Hepatocyte (in vitro differentiated cells): ENCODE data around the gene NR2F1-AS1.

Source experiments
- EZH2phosphoT487 ChIP-seq: fragments of 200-600 bp; sonication (generic); IDR thresholded peaks from one replicate; pipeline ENCODE4 v1.6.1; 2018; ENCODE audit warnings: antibody characterized with exemption, mild to moderate bottlenecking, low read depth, moderate library complexity; ENCODE audit not compliant: unreplicated experiment, severe bottlenecking
- TF ChIP-seq, protein P1 (sequence below): fragments of 200-600 bp; sonication (generic); IDR thresholded peaks from 2 replicates; pipeline ENCODE4 v1.5.1; 2016; ENCODE audit warnings: antibody characterized with exemption, mild to moderate bottlenecking; ENCODE audit not compliant: poor library complexity

DNA sequence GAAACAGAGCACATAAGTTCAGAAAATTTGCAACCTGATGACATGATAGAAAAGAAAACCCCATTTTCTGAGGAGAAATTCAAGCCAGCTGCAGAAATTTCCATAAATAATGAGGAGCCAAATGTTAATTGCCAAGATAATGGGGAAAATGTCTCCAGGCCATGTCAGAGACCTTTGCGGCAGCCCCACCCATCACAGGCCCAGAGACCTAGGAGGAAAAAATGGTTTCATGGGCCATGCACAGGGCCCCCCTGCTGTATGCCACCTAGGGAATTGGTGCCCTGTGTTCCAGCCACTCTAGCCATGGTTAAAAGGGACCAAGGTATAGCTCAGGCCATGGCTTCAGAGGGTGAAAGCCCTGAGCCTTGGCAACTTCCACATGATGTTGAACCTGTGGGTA lies 118.1 kb downstream of the NR2F1-AS1 start:
- TF ChIP-seq, protein P1, sequence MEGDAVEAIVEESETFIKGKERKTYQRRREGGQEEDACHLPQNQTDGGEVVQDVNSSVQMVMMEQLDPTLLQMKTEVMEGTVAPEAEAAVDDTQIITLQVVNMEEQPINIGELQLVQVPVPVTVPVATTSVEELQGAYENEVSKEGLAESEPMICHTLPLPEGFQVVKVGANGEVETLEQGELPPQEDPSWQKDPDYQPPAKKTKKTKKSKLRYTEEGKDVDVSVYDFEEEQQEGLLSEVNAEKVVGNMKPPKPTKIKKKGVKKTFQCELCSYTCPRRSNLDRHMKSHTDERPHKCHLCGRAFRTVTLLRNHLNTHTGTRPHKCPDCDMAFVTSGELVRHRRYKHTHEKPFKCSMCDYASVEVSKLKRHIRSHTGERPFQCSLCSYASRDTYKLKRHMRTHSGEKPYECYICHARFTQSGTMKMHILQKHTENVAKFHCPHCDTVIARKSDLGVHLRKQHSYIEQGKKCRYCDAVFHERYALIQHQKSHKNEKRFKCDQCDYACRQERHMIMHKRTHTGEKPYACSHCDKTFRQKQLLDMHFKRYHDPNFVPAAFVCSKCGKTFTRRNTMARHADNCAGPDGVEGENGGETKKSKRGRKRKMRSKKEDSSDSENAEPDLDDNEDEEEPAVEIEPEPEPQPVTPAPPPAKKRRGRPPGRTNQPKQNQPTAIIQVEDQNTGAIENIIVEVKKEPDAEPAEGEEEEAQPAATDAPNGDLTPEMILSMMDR: no peak
- no peak for TF ChIP-seq EZH2phosphoT487
